Lung (tissue), 12 donors: ENCODE data around the gene RPL23. TPM values are rescaled to one million over a fixed set of nuclear protein-coding genes. Genes with fewer than 3 reads are reported as not detected.

Source experiments
- ATAC-seq: fragments of 200-7000 bp; cut with Tn5 transposase; one replicate; pipeline ENCODE4 v1.9.1; 2020; ENCODE audit warnings: moderate number of reproducible peaks; ENCODE audit not compliant: insufficient read depth, low FRiP score
- DNase-seq, 3 donors: peaks; one replicate each; pipeline ENCODE4 v3.0.0-alpha.2; 2013 to 2017
- H3K27ac ChIP-seq, 2 donors: one replicate each; pipeline ENCODE4 v1.5.1; 2013; ENCODE audit warnings: mild to moderate bottlenecking in 2 of 2, moderate library complexity in 2 of 2, control low read depth in 1 of 2, inconsistent platforms in 1 of 2, low read depth in 1 of 2, low read length in 1 of 2
- H3K27me3 ChIP-seq, 3 donors: one replicate each; pipeline ENCODE4 v1.5.1; 2013; ENCODE audit warnings: low read length in 2 of 3; ENCODE audit not compliant: control insufficient read depth in 3 of 3, insufficient read depth in 3 of 3
- H3K36me3 ChIP-seq, 4 donors: one replicate each; pipeline ENCODE4 v1.5.1; 2013; ENCODE audit warnings: low read length in 4 of 4, mild to moderate bottlenecking in 1 of 4, moderate library complexity in 1 of 4; ENCODE audit not compliant: control insufficient read depth in 4 of 4, insufficient read depth in 4 of 4
- H3K4me1 ChIP-seq, 5 donors: one replicate each; pipeline ENCODE4 v1.5.1; 2013; ENCODE audit warnings: low read length in 5 of 5, mild to moderate bottlenecking in 2 of 5, moderate library complexity in 1 of 5; ENCODE audit not compliant: control insufficient read depth in 5 of 5, insufficient read depth in 5 of 5
- H3K4me3 ChIP-seq: one replicate; pipeline ENCODE4 v1.5.1; 2013; ENCODE audit warnings: mild to moderate bottlenecking, control low read depth, moderate library complexity
- H3K9ac ChIP-seq, 2 donors: one replicate each; pipeline ENCODE4 v1.5.1; 2013; ENCODE audit warnings: low read length in 2 of 2, control low read depth in 1 of 2; ENCODE audit not compliant: insufficient read depth in 1 of 2
- H3K9me3 ChIP-seq, 4 donors: one replicate each; pipeline ENCODE4 v1.5.1; 2013; ENCODE audit warnings: low read length in 3 of 4, mild to moderate bottlenecking in 1 of 4, moderate library complexity in 1 of 4; ENCODE audit not compliant: control insufficient read depth in 4 of 4, insufficient read depth in 3 of 4
- CTCF ChIP-seq: IDR thresholded peaks from 2 replicates; pipeline ENCODE4 v1.5.1; 2012; ENCODE audit warnings: mild to moderate bottlenecking; ENCODE audit errors: control extremely low read depth, extremely low read depth
- WGBS, 2 donors: extraction: QIAGEN DNeasy Blood & Tissue Kit; methylation state at CpG; one replicate each; pipeline ENCODE4 v1.1.7; 2013; 5-methylcytosine and 5-hydroxymethylcytosine counted together
- polyA plus RNA-seq, 2 donors: library from polyadenylated mRNA; stranded (reverse); fragments of 200-250 nt; gene quantifications; one replicate each; pipeline ENCODE4 v1.2.1, GENCODE V29; 2013
- total RNA-seq, 2 donors: library from RNA; depleted of rRNA in 1 of 2; stranded (reverse); fragments of >200 nt in 1 of 2; gene quantifications; one replicate each; pipeline ENCODE4 v1.2.1, GENCODE V29; 2014 to 2021
- donor health status: control.
- donor health status: control.
- donor health status: Bipolar disorder and iron deficiency.
- donor health status: healthy.
- donor health status: DM: yes; HTN: yes; CAD: no.

RPL23 gene
- total and polyA plus RNA-seq, 4 donors = 989 to 4,467 (median 1,773) TPM

GRCh38 chr17:38848557-38848891 lies 5.0 kb downstream of the RPL23 start:
- Histone ChIP-seq H3K4me3 (no peak overlapping the region), H3K27me3 (no peaks in the 10 kb centered on the region), H3K4me1 (peaks cover 0 to 18% (median 14%) of the 10 kb centered on the region in 5 donors), H3K9ac (no peak overlapping the region), H3K9me3 (no peaks in the 10 kb centered on the region), H3K27ac (no peak overlapping the region), H3K36me3 (peaks cover 35 to 41% (median 39%) of the 10 kb centered on the region in 4 donors)
- WGBS, 2 donors = 98 to 100% methylated on average over 1 of the region's 1 CpG
- ATAC-seq = no peak
- TF ChIP-seq CTCF = no peak
- no peak for DNase-seq

GRCh38 chr17:38844261-38844757 lies 9.2 kb downstream of the RPL23 start:
- H3K36me3 ChIP-seq = peaks cover 7 to 17% (median 11%) of the 10 kb centered on the region in 4 donors
- no peaks in the 10 kb centered on the region for H3K4me1 ChIP-seq
- TF ChIP-seq CTCF = no peak
- H3K4me3 ChIP-seq = no peak overlapping the region
- WGBS, 2 donors = 79 to 83% methylated on average over 13 of the region's 13 CpGs
- no peaks in the 10 kb centered on the region for H3K9me3 ChIP-seq
- H3K27me3 ChIP-seq = no peaks in the 10 kb centered on the region
- no peak overlapping the region for H3K9ac ChIP-seq
- no peak overlapping the region for H3K27ac ChIP-seq
- ATAC-seq (no peak), DNase-seq (no peak)

GRCh38 chr17:38825762-38826247 lies 27.7 kb downstream of the RPL23 start:
- no peak for TF ChIP-seq CTCF
- Histone ChIP-seq H3K4me3 (peak overlapping the region; percentile 57), H3K36me3 (peaks cover under 1 to 6% (median under 1%) of the 10 kb centered on the region in 4 donors), H3K9me3 (no peaks in the 10 kb centered on the region), H3K27me3 (no peaks in the 10 kb centered on the region), H3K4me1 (peaks cover 0 to 13% (median 4%) of the 10 kb centered on the region in 5 donors), H3K9ac (peak overlapping the region; percentile 98), H3K27ac (peak overlapping the region; percentile 98 to 99)
- 93 to 96% methylated on average over 17 of the region's 17 CpGs for WGBS, 2 donors
- DNase-seq = peak in 1 of 3 donors; percentile 10
- ATAC-seq = no peak
